ENCODE measurements around the gene C1orf74. TPM values are rescaled to one million over a fixed set of nuclear protein-coding genes. Genes with fewer than 3 reads are reported as not detected.
A peak's percentile ranks its signal among the peaks of the same experiment; 100 is the strongest.

The C1orf74 gene
- polyA plus RNA-seq, 1 of the 3 experiments (the other 2 are of a cell fraction): 1.5 TPM

DNA sequence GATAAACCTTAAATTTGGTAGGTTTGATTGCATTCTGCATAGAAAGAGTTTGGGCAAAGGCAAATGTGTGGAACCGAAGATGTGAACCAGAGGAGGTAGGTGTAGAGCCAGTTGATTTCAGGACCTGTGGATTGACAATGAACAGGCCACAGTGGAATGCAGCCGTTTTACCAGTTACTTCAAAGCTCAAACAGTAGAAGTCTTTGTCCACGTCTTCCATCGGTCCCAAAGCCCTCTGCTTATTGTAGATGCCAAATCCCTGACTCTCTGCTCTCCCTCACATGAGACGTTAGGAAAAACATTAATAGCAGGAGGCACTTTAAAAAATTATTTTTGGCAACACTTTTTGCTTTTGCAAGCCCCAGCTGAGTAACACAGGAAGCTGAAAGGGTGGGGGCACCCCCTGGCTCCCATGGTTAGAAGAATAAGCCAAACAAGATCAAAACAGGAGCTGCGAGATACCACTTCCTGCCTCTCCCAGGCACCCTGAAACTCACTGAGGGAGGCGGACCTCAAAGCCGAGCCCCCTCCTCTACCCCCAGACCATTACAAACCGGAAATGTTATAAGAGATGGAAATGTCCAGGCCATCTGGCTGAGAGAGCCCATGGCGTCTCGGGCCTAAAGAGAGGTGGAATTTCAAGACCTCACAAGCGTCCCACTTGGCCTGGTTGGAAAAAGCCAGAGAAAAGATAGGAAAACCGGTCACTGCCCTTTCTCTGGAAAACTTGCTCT lies 15.0 kb downstream of the C1orf74 start (continued):
- TF ChIP-seq, protein P1, sequence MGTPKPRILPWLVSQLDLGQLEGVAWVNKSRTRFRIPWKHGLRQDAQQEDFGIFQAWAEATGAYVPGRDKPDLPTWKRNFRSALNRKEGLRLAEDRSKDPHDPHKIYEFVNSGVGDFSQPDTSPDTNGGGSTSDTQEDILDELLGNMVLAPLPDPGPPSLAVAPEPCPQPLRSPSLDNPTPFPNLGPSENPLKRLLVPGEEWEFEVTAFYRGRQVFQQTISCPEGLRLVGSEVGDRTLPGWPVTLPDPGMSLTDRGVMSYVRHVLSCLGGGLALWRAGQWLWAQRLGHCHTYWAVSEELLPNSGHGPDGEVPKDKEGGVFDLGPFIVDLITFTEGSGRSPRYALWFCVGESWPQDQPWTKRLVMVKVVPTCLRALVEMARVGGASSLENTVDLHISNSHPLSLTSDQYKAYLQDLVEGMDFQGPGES (IDR thresholded peaks at IDR 0.05; ENCODE audit: low read depth, low read length): no peak
- TF ChIP-seq FOSL2 (IDR thresholded peaks at IDR 0.05; ENCODE audit: borderline replicate concordance, low read depth) (peak; percentile 82; the same call in 1 of the 2 replicates), RXRA (IDR thresholded peaks at IDR 0.05; ENCODE audit: borderline replicate concordance, low read depth) (0 out of 2 replicates have a peak, but pooled peaks have one; percentile 70), MEF2A (IDR thresholded peaks at IDR 0.05; ENCODE audit: borderline replicate concordance, low read depth) (peak; percentile 98), JUND (IDR thresholded peaks at IDR 0.05) (peak; percentile 97)
- TF ChIP-seq, protein P2, sequence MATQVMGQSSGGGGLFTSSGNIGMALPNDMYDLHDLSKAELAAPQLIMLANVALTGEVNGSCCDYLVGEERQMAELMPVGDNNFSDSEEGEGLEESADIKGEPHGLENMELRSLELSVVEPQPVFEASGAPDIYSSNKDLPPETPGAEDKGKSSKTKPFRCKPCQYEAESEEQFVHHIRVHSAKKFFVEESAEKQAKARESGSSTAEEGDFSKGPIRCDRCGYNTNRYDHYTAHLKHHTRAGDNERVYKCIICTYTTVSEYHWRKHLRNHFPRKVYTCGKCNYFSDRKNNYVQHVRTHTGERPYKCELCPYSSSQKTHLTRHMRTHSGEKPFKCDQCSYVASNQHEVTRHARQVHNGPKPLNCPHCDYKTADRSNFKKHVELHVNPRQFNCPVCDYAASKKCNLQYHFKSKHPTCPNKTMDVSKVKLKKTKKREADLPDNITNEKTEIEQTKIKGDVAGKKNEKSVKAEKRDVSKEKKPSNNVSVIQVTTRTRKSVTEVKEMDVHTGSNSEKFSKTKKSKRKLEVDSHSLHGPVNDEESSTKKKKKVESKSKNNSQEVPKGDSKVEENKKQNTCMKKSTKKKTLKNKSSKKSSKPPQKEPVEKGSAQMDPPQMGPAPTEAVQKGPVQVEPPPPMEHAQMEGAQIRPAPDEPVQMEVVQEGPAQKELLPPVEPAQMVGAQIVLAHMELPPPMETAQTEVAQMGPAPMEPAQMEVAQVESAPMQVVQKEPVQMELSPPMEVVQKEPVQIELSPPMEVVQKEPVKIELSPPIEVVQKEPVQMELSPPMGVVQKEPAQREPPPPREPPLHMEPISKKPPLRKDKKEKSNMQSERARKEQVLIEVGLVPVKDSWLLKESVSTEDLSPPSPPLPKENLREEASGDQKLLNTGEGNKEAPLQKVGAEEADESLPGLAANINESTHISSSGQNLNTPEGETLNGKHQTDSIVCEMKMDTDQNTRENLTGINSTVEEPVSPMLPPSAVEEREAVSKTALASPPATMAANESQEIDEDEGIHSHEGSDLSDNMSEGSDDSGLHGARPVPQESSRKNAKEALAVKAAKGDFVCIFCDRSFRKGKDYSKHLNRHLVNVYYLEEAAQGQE (IDR thresholded peaks at IDR 0.05; ENCODE audit: low read depth, low read length): no peak; the same call in none of the 2 replicates

DNA sequence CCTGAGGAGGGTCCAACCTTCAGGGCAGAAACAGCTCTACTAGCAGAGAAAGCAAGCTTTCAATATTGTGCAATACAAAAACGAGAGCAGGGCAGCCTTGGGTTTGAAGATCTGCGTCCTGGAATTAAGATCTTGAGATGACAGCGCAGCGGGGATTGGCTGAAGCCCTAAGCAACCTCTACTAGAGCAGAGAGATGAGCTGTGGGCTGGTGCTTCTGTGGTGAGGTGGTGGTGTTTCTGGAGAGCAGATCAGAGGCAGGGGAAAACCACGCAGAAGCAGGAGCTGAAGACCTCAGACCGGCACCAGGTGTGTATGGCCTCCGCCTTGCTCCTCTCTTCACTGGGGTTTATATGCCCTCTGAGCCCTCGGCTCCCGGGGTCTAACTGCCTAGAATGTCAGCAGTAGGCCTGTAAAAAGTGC lies 16.0 kb downstream of the C1orf74 start:
- Histone ChIP-seq H2AFZ (ENCODE audit: low read depth) (no peak overlapping the region; the same call in none of the 2 replicates), H3K9me2 (no peaks in the 10 kb centered on the region), H3K4me3 (ENCODE audit: low read depth in 2 of 2, low read length in 1 of 2) (no peak overlapping the region), H3K4me2 (peak overlapping the region; percentile 64; the same call in 1 of the 2 replicates), H3K79me2 (ENCODE audit: insufficient read depth) (no peaks in the 10 kb centered on the region), H3K9me3 (no peaks in the 10 kb centered on the region), H3K9ac (peak overlapping the region; percentile 61; the same call in 1 of the 2 replicates), H3K27ac (ENCODE audit: low read depth in 2 of 2, low read length in 1 of 2) (peak overlapping the region; percentile 90 to 100), H3K4me1 (ENCODE audit: control insufficient read depth in 1 of 2, insufficient read depth in 2 of 2, low read depth in 1 of 2, low read length in 1 of 2) (peaks cover 18 to 32% of the 10 kb centered on the region in 2 experiments), H4K20me1 (ENCODE audit: insufficient read depth) (no peaks in the 10 kb centered on the region), H3K27me3 (ENCODE audit: insufficient read depth) (no peaks in the 10 kb centered on the region), H3F3A (replicated peaks; ENCODE audit: insufficient read depth) (peaks cover 34% of the 10 kb centered on the region), H3K36me3 (replicated peaks in 1 of 2; ENCODE audit: control insufficient read depth in 1 of 2, insufficient read depth in 2 of 2, low read length in 1 of 2) (no peaks in the 10 kb centered on the region)
- WGBS (ENCODE audit: low lambda C conversion rate): 75% methylated on average over 6 of the region's 9 CpGs
- CTCF ChIA-PET: interaction anchor here (1.0 to 1.1 kb wide), 3 partner anchors 10 to 55 kb away, joined by 3 to 4 read pairs (median 3); no protein-coding TSS in a partner anchor
- POLR2A ChIA-PET: no interaction called here
- DNase-seq: no peak
- TF ChIP-seq, protein P2 (IDR thresholded peaks at IDR 0.05; ENCODE audit: low read depth, low read length): no peak
- TF ChIP-seq TEAD4 (IDR thresholded peaks at IDR 0.05; ENCODE audit: borderline replicate concordance, insufficient read depth): no peak
- TF ChIP-seq, protein P1 (IDR thresholded peaks at IDR 0.05; ENCODE audit: low read depth, low read length): no peak
- TF ChIP-seq, protein P3, sequence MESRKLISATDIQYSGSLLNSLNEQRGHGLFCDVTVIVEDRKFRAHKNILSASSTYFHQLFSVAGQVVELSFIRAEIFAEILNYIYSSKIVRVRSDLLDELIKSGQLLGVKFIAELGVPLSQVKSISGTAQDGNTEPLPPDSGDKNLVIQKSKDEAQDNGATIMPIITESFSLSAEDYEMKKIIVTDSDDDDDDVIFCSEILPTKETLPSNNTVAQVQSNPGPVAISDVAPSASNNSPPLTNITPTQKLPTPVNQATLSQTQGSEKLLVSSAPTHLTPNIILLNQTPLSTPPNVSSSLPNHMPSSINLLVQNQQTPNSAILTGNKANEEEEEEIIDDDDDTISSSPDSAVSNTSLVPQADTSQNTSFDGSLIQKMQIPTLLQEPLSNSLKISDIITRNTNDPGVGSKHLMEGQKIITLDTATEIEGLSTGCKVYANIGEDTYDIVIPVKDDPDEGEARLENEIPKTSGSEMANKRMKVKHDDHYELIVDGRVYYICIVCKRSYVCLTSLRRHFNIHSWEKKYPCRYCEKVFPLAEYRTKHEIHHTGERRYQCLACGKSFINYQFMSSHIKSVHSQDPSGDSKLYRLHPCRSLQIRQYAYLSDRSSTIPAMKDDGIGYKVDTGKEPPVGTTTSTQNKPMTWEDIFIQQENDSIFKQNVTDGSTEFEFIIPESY (IDR thresholded peaks at IDR 0.05; ENCODE audit: borderline replicate concordance, low read depth): no peak
- TF ChIP-seq RCOR1 (IDR thresholded peaks at IDR 0.05; ENCODE audit: low read length): no peak
- TF ChIP-seq, protein P4, sequence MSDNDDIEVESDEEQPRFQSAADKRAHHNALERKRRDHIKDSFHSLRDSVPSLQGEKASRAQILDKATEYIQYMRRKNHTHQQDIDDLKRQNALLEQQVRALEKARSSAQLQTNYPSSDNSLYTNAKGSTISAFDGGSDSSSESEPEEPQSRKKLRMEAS (IDR thresholded peaks at IDR 0.05; ENCODE audit: low read depth): no peak
- TF ChIP-seq, protein P5, sequence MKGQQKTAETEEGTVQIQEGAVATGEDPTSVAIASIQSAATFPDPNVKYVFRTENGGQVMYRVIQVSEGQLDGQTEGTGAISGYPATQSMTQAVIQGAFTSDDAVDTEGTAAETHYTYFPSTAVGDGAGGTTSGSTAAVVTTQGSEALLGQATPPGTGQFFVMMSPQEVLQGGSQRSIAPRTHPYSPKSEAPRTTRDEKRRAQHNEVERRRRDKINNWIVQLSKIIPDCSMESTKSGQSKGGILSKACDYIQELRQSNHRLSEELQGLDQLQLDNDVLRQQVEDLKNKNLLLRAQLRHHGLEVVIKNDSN (IDR thresholded peaks at IDR 0.05; ENCODE audit: borderline replicate concordance, low read depth): no peak
- TF ChIP-seq EP300 (IDR thresholded peaks at IDR 0.05; ENCODE audit: borderline replicate concordance in 1 of 2, low read depth in 1 of 2, low read length in 1 of 2): no peak
- TF ChIP-seq SIN3A (IDR thresholded peaks at IDR 0.05; ENCODE audit: borderline replicate concordance, low read depth, low read length): no peak
- TF ChIP-seq MEF2A (IDR thresholded peaks at IDR 0.05; ENCODE audit: borderline replicate concordance, low read depth): no peak
- no peak for TF ChIP-seq FOSL2 (IDR thresholded peaks at IDR 0.05; ENCODE audit: borderline replicate concordance, low read depth)
